IMR-90 (cell line): Measurements from ENCODE around the gene CNPPD1. TPM values are rescaled to one million over a fixed set of nuclear protein-coding genes. Genes with fewer than 3 reads are reported as not detected.

ENCODE experiments used
- ATAC-seq: fragments of 200-7000 bp; cut with Tn5 transposase; 2 replicates; pipeline ENCODE4 v1.9.1; 2020; ENCODE audit warnings: low read depth, mild to moderate bottlenecking, moderate library complexity
- BruUV-seq: library from RNA; stranded (reverse); fragments of 400-500 nt; replicated peaks from 2 replicates; lab custom pipeline; 2021; lab: Mats Ljungman, UMichigan
- CTCF ChIA-PET: fragments of 300-600 bp; formaldehyde crosslinking; extraction: SDS; loops from one replicate; lab custom pipeline; 2021; ENCODE audit warnings: antibody characterized with exemption; lab: Yijun Ruan, JAX
- POLR2A ChIA-PET: fragments of 300-600 bp; sonication (Branson Sonifier 250); formaldehyde crosslinking; loops from one replicate; lab custom pipeline; 2022; ENCODE audit warnings: antibody characterized with exemption; ENCODE audit not compliant: unreplicated experiment; lab: Charles Lee
- DNase-seq: peaks from one replicate; pipeline ENCODE4 v3.0.0; 2013
- H2AFZ ChIP-seq: replicated peaks from 2 replicates; pipeline ENCODE3; 2013; ENCODE audit warnings: low read length, mild to moderate bottlenecking; ENCODE audit not compliant: poor library complexity
- H2AK5ac ChIP-seq: 2 replicates; pipeline ENCODE4 v1.6.1; 2013; ENCODE audit warnings: low read depth, low read length, inconsistent platforms
- H2AK9ac ChIP-seq: replicated peaks from 2 replicates; pipeline ENCODE3; 2013; ENCODE audit warnings: mild to moderate bottlenecking, low read depth, low read length, moderate library complexity; ENCODE audit not compliant: poor library complexity
- H2BK120ac ChIP-seq: 2 replicates; pipeline ENCODE4 v1.6.1; 2013; ENCODE audit warnings: low read depth, low read length, inconsistent platforms
- H2BK15ac ChIP-seq: 3 replicates; pipeline ENCODE4 v1.6.1; 2013; ENCODE audit warnings: low read depth, low read length, inconsistent platforms
- H2BK20ac ChIP-seq: 2 replicates; pipeline ENCODE4 v1.6.1; 2013; ENCODE audit warnings: low read depth, mild to moderate bottlenecking, inconsistent platforms, low read length, moderate library complexity
- H2BK5ac ChIP-seq: 2 replicates; pipeline ENCODE4 v1.6.1; 2013; ENCODE audit warnings: mild to moderate bottlenecking, low read depth, low read length, inconsistent platforms; ENCODE audit not compliant: poor library complexity, severe bottlenecking
- H3K14ac ChIP-seq: replicated peaks from 2 replicates; pipeline ENCODE4 v1.6.1; 2013; ENCODE audit warnings: low read depth, low read length, inconsistent platforms
- H3K18ac ChIP-seq: 2 replicates; pipeline ENCODE4 v1.6.1; 2013; ENCODE audit warnings: low read depth, low read length, control low read depth
- H3K23ac ChIP-seq: 2 replicates; pipeline ENCODE4 v1.6.1; 2013; ENCODE audit warnings: low read depth, low read length, inconsistent platforms
- H3K27ac ChIP-seq: 2 replicates; pipeline ENCODE4 v1.5.1; 2013; ENCODE audit warnings: mild to moderate bottlenecking, control low read depth, low read length; ENCODE audit not compliant: insufficient read depth
- H3K27me3 ChIP-seq: 2 replicates; pipeline ENCODE4 v1.6.1; 2013; ENCODE audit warnings: low read length; ENCODE audit not compliant: control insufficient read depth, insufficient read depth
- H3K36me3 ChIP-seq: 2 replicates; pipeline ENCODE4 v1.6.1; 2013; ENCODE audit warnings: low read length, mixed read lengths; ENCODE audit not compliant: control insufficient read depth, insufficient read depth
- H3K4ac ChIP-seq: 2 replicates; pipeline ENCODE4 v1.6.1; 2013; ENCODE audit warnings: low read depth, low read length, inconsistent platforms
- H3K4me1 ChIP-seq: 2 replicates; pipeline ENCODE4 v1.6.1; 2013; ENCODE audit warnings: low read length, mixed read lengths; ENCODE audit not compliant: control insufficient read depth, insufficient read depth
- H3K4me2 ChIP-seq: 2 replicates; pipeline ENCODE4 v1.6.1; 2013; ENCODE audit warnings: low read depth, mild to moderate bottlenecking, control low read depth, low read length, moderate library complexity
- H3K4me3 ChIP-seq: 2 replicates; pipeline ENCODE4 v1.5.1; 2013; ENCODE audit warnings: low read depth, mild to moderate bottlenecking, control low read depth, low read length, moderate library complexity; ENCODE audit not compliant: insufficient read depth
- H3K56ac ChIP-seq: 2 replicates; pipeline ENCODE4 v1.6.1; 2013; ENCODE audit warnings: low read length, inconsistent platforms; ENCODE audit not compliant: insufficient read depth; ENCODE audit errors: extremely low read depth
- H3K79me1 ChIP-seq, 2 experiments: 2 replicates each; pipeline ENCODE4 v1.6.1; 2013; ENCODE audit warnings: low read length in 2 of 2, inconsistent platforms in 1 of 2, low read depth in 1 of 2
- H3K9ac ChIP-seq: 2 replicates; pipeline ENCODE4 v1.6.1; 2013; ENCODE audit warnings: low read depth, low read length, control low read depth
- H3K9me1 ChIP-seq: 2 replicates; pipeline ENCODE4 v1.6.1; 2013; ENCODE audit warnings: low read length, inconsistent platforms; ENCODE audit not compliant: insufficient read depth
- H3K9me3 ChIP-seq: 2 replicates; pipeline ENCODE4 v1.6.1; 2013; ENCODE audit warnings: low read length; ENCODE audit not compliant: control insufficient read depth, insufficient read depth
- H4K20me1 ChIP-seq: 2 replicates; pipeline ENCODE4 v1.6.1; 2013; ENCODE audit warnings: low read length, inconsistent platforms; ENCODE audit not compliant: insufficient read depth
- H4K5ac ChIP-seq: 2 replicates; pipeline ENCODE4 v1.6.1; 2013; ENCODE audit warnings: mild to moderate bottlenecking, low read depth, low read length, control low read depth
- H4K8ac ChIP-seq, 2 experiments: 2 replicates each; pipeline ENCODE4 v1.6.1; 2013; ENCODE audit warnings: low read depth in 2 of 2, low read length in 2 of 2, control low read depth in 1 of 2, inconsistent platforms in 1 of 2
- H4K91ac ChIP-seq: 2 replicates; pipeline ENCODE4 v1.6.1; 2013; ENCODE audit warnings: low read depth, low read length, inconsistent platforms; ENCODE audit not compliant: insufficient read depth
- BHLHE40 ChIP-seq: fragments of 150-350 bp; IDR thresholded peaks from 2 replicates; pipeline ENCODE4 v1.6.1; 2016; ENCODE audit warnings: mild to moderate bottlenecking, low read depth, low read length
- CHD1 ChIP-seq: IDR thresholded peaks from 2 replicates; pipeline ENCODE4 v1.6.1; 2012; ENCODE audit warnings: low read depth, low read length, improper control_type of control experiment
- CTCF ChIP-seq: conservative IDR thresholded peaks from 2 replicates; pipeline ENCODE4 v1.5.1; 2012; ENCODE audit warnings: mild to moderate bottlenecking, low read depth, low read length, improper control_type of control experiment
- FOS ChIP-seq: fragments of 150-350 bp; IDR thresholded peaks from 2 replicates; pipeline ENCODE4 v1.6.1; 2016; ENCODE audit warnings: low read depth, low read length
- MAFK ChIP-seq: IDR thresholded peaks from 2 replicates; pipeline ENCODE4 v1.6.1; 2012; ENCODE audit warnings: low read depth, low read length, improper control_type of control experiment
- MAZ ChIP-seq: IDR thresholded peaks from 2 replicates; pipeline ENCODE4 v1.6.1; 2012; ENCODE audit warnings: low read depth, mild to moderate bottlenecking, low read length, improper control_type of control experiment, moderate library complexity, borderline replicate concordance
- MXI1 ChIP-seq: IDR thresholded peaks from 2 replicates; pipeline ENCODE4 v1.6.1; 2012; ENCODE audit warnings: low read depth, mild to moderate bottlenecking, low read length, moderate library complexity, borderline replicate concordance
- NFE2L2 ChIP-seq: fragments of 150-350 bp; IDR thresholded peaks from 2 replicates; pipeline ENCODE4 v1.6.1; 2016; ENCODE audit warnings: low read depth, mild to moderate bottlenecking, low read length
- POLR2A ChIP-seq: IDR thresholded peaks from 2 replicates; pipeline ENCODE4 v1.6.1; 2012; ENCODE audit warnings: mild to moderate bottlenecking, low read depth, low read length
- RAD21 ChIP-seq: IDR thresholded peaks from 2 replicates; pipeline ENCODE4 v1.6.1; 2012; ENCODE audit warnings: low read length, improper control_type of control experiment
- RCOR1 ChIP-seq: IDR thresholded peaks from 2 replicates; pipeline ENCODE4 v1.6.1; 2012; ENCODE audit warnings: mild to moderate bottlenecking, low read length, improper control_type of control experiment; ENCODE audit not compliant: insufficient replicate concordance
- RFX5 ChIP-seq: IDR thresholded peaks from 2 replicates; pipeline ENCODE4 v1.8.0; 2012; ENCODE audit warnings: low read depth, mild to moderate bottlenecking, low read length, moderate library complexity
- SMC3 ChIP-seq: fragments of 150-350 bp; IDR thresholded peaks from 2 replicates; pipeline ENCODE4 v1.6.1; 2016; ENCODE audit warnings: low read depth, mild to moderate bottlenecking, antibody characterized with exemption, low read length, moderate library complexity
- USF2 ChIP-seq: fragments of 150-350 bp; IDR thresholded peaks from 2 replicates; pipeline ENCODE4 v1.6.1; 2017; ENCODE audit warnings: mild to moderate bottlenecking, antibody characterized with exemption, low read length, low read depth
- WGBS, 2 experiments: methylation state at CpG; one replicate each; pipeline versions ENCODE4 v1.1.5 to v1.1.7; 2013; ENCODE audit warnings: missing lambda C conversion rate in 2 of 2; ENCODE audit not compliant: insufficient read length in 1 of 2; ENCODE audit errors: extremely low coverage in 2 of 2; 5-methylcytosine and 5-hydroxymethylcytosine counted together
- dilution Hi-C: fragments of 300-500 bp; cut with HindIII; formaldehyde crosslinking; loops from one replicate; pipeline ENCODE4 v1.14.3; 2018; ENCODE audit warnings: low sequenced_read_pairs; ENCODE audit not compliant: unreplicated experiment
- in situ Hi-C: fragments of 300-500 bp; cut with MboI; formaldehyde crosslinking; loops from 3 replicates; pipeline ENCODE4 v1.14.3; 2019; ENCODE audit warnings: low sequenced_read_pairs, inconsistent platforms, mixed read lengths
- intact Hi-C: fragments of 100-400 bp; cut with micrococcal nuclease; formaldehyde crosslinking; loops from 2 replicates; pipeline ENCODE4 v1.10.0; 2022
- polyA plus RNA-seq, 3 experiments: library from polyadenylated mRNA; depleted of rRNA; stranded (reverse); fragments of >200 nt; gene quantifications; 2 replicates each; pipeline ENCODE4 v1.2.3, GENCODE V29; 2012; ENCODE audit warnings: low replicate concordance in 1 of 3
- total RNA-seq: library from RNA; depleted of rRNA; stranded (reverse); fragments of >200 nt; gene quantifications from 2 replicates; pipeline ENCODE4 v1.2.3, GENCODE V29; 2012

CNPPD1 gene
- total and polyA plus RNA-seq, 2 of the 4 experiments (the other 2 are of a cell fraction): 11.1 to 29.2 TPM

- no peak overlapping the region for H4K5ac ChIP-seq
- H4K91ac ChIP-seq: no peak overlapping the region
- in situ Hi-C loops (no loop called here), intact Hi-C loops (loop anchor here (1.0 to 2.0 kb wide), 2 partner anchors 59 to 78 kb away; partner anchors contain the start of gene DNAJB2), dilution Hi-C loops (no loop called here)
- H3K9me3 ChIP-seq: no peaks in the 10 kb centered on the region
- no peak overlapping the region for H2BK120ac ChIP-seq
- no peak overlapping the region for H3K23ac ChIP-seq
- no peak overlapping the region for H2BK15ac ChIP-seq
- no peaks in the 10 kb centered on the region for H3K27me3 ChIP-seq
- H3K18ac ChIP-seq: no peak overlapping the region
- H3K4me2 ChIP-seq: no peak overlapping the region
- H3K9me1 ChIP-seq: peaks cover 6% of the 10 kb centered on the region
- H3K79me1 ChIP-seq: peaks cover 8 to 22% of the 10 kb centered on the region in 2 experiments; a peak in 3 of 4 replicates
- H2BK5ac ChIP-seq: no peak overlapping the region
- POLR2A ChIA-PET: no interaction called here
- no peak overlapping the region for H3K4me3 ChIP-seq
- WGBS, 2 experiments: 93% methylated on average over 6 of the region's 18 CpGs; no CpG with 5 or more reads in 1 of the 2 experiments
- peak overlapping the region; percentile 25 for H2AK9ac ChIP-seq
- ATAC-seq: no peak
- BruUV-seq: no TSS peak
- CTCF ChIA-PET: no interaction called here
- H3K14ac ChIP-seq: no peak overlapping the region
- peaks cover 51% of the 10 kb centered on the region for H3K36me3 ChIP-seq
- no peak overlapping the region for H3K9ac ChIP-seq
- TF ChIP-seq BHLHE40 (no peak), CHD1 (no peak), MAFK (no peak), RAD21 (no peak), FOS (no peak), MAZ (no peak), SMC3 (no peak), USF2 (no peak), RFX5 (no peak), NFE2L2 (no peak), CTCF (no peak), RCOR1 (no peak), MXI1 (no peak), POLR2A (no peak)
- no peak overlapping the region for H2BK20ac ChIP-seq
- peaks cover 8% of the 10 kb centered on the region for H4K20me1 ChIP-seq
- H3K4me1 ChIP-seq: peaks cover 5% of the 10 kb centered on the region; the same call in 1 of the 2 replicates
- no peak overlapping the region for H3K56ac ChIP-seq
- H4K8ac ChIP-seq: no peak overlapping the region
- DNase-seq: no peak
- no peak overlapping the region for H2AFZ ChIP-seq
- no peak overlapping the region for H3K4ac ChIP-seq
- no peak overlapping the region for H2AK5ac ChIP-seq
- no peak overlapping the region for H3K27ac ChIP-seq
These were observed 43.2 kb upstream of the CNPPD1 start for GRCh38 chr2:219219784-219220532.
